Fibroblast of skin of left biceps (primary cell): ENCODE data around the gene NFIA.
A peak's percentile ranks its signal among the peaks of the same experiment; 100 is the strongest.

Experiments used
- DNase-seq, 2 experiments: peaks; one replicate each; pipeline ENCODE4 v3.0.0-alpha.2; 2013; ENCODE audit warnings: low read depth in 2 of 2

NFIA gene

DNA sequence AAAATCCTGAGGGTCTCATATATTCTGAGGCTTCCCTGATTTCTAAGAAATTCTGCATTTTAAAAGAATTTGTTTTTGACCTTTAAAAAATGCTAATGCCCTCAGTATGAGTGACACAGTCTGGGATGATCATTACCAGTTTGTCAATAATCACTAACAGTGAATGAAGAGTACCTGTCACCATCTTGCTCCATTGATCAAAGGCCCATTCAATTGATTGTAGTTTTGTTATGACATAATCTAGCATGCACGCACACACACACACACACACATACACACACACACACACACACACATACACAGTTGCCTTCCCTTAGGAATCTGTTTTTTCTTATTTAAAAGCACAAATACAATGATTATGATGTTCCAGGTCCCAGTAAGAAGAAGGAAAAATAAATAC lies 250.4 kb downstream of the NFIA start:
- DNase-seq, result no peak

DNA sequence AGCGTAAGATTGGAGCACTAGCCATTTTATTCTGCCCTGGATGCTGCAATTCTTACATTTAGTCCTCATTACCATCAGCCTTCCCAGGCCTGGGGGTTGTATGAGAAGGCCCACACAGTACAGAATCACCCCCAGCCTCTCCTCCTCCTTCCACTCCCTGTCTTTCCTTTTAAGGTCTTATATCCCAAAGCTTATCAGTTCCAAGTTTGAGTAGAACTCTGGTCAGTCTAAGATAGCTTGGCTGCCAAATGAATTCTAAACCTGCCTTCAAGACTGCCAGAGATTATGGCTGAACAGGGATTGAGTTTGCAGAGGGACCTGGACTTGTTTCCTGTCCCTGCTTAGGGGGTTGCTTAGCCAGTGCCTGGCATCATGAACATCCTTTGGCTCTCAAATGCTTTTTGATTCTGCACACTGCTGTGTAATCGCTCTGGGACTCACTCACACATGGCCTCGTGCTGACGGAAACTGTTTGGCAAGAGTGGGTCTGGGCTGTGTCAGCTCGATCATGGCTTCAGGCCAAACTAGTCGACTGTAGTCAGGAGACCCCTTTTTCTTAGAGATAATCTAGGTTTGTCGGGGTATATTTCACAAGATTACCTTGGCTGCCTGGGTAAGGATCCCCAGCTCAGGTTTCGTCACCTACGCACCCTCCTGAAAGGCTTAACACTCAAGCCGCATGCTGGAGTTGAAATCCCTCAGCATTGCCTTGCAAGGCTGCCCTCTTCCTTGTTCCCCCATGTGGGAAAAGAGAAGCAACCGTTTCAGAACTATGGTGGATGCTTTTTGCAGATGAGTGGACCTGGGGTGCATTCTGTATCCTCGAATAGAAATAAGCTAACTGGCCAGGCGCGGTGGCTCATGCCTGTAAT lies 252.6 kb downstream of the NFIA start:
- no peak for DNase-seq

DNA sequence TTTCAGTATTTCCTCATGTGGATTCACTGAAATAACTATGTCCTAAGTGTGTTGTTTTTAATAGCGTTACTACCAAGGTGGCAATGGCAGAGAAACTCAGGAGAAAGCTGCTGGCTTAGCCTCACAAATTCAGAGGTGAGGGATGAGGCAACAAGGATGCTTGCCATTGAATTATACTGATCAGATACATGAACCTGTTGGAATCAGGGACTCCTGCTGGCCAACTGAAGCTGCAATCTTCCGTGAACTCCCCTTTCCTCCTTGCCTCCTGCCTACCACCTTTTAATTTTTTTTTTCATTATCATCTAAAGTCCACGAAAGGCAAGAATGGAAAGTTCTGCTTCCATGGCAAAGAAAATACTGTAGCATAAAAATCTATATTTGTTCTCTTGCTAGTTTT lies 254.7 kb downstream of the NFIA start:
- no peak for DNase-seq

DNA sequence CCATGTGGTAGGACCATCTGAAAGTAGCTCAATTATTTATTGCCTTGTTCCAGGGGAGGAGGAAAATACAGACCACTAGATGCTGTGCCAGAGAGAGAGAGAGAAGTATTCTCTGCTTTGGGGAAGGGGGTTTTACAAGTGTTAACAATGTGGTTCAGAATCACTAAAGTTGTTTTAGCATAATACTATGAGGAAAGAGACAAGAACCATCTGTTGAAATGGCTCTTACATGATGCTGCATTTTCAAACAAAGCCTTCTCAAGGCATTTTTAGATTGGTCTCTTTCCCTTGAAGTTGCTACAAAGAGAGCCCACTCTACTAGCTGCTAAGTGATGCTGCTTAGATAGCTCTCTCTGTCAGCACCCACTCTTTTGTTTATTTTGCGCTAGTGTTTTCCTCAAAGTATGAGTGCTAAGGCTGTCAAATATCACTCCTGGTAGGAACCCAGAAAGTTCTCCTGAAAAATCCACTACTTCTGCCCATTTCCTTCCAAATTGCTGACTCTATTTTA lies 255.1 kb downstream of the NFIA start:
- DNase-seq, result no peak

DNA sequence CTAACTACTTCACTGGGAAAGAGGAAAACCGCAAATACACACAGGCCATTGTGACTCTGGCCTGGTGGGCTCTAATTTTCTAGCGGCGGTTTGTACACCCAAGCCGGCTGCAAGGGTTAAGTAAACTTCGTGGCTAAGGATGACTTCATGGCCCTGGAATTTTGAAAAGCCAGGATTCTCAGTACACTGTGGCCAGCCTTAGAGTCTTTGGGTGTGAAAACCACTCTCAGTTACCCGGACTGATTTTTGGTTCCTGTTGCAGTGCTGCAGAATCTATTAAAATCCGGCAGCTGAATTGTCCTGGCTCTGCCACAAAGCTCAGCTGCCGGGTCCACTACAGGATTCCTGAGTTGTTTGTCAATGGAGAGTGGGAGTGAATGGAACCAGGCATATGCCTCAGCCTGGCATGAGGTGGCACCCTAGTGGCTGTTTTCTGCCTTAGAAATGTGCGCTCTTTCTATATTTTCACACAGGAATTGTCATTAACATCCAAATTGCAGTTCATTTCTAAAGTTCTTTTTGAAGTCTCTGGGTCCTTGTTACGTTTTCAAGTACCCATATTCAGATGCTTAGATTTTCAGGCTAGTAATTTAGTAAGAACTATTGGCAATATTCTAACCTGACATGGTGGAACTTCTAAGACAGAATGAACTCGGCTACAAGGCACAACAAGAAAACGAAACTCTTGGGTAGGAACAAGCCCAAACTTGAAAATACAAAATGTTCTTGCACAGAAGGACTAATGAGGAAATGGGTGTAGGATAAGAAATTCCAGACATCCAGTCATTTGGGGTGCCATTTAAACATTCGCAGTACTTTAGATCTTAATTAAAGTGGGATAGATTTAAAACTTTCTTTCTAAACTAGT lies 255.9 kb downstream of the NFIA start:
- peak; percentile 36 to 48 for DNase-seq

DNA sequence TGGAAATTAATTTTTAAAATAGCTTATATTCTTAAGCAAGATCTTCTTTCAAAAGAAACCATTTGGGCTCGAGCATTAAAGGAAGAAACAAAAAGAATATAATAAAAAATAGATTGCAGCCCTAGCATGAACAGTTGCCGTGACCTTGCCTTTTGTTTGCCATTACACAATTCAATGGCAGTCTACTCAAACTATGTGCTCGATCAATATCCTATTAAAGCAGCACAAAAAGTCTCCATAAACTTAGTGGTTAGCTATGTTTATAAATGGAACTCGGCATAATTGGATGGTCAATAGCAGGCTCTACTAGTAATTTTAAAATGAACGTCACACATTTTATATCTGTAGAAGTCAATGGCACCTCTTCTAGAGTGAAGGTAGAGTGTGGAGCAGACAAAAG lies 256.5 kb downstream of the NFIA start:
- no peak for DNase-seq

DNA sequence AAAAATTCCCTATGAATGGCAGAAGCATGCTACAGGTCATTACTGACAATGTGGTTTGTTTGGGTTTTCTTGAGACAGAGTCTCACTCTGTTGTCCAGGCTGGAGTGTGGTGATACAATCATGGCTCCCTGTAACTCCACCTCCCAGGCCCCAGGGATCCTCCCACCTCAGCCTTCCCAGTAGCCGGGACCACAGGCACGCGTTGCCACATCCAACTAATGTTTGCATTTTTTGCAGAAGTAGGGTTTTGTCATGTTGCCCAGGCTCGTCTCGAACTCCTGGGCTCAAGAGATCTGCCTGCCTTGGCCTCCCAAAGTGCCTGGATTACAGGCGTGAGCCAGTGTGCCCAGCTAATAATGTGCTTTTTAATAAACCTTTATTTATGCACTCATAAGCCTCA lies 259.1 kb downstream of the NFIA start:
- DNase-seq, result no peak

DNA sequence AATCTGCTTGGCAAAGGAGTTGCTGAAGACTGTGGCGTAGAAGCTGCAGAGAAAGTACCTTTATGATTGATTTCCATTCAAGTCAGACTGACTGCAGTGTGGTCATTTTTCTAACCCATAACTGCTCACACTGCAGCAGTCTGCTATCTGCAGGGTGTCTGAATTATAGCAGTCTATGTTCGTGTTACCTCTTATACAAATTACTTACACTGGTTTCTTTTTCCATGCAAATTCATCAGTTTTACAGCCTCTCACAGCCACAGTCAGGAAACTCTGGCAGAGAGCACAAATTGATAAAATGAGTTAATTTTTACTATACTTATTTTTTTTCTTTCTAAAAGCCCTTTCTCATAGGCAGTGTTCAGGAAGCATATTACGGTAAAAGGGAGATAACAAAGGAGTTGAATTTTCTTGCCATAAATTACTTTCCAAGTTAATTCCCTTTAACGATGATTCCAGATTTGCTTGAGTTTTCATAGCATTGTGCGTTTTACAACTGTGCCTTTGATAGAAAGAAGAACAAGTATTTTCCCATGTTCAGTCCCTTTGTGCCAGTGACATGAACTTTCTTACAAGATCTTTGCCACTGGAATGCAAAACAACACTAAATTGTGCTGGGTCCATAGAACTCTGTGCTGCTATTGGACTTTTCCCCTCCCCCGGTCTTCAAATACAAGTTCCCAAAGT lies 261.5 kb downstream of the NFIA start:
- no peak for DNase-seq

DNA sequence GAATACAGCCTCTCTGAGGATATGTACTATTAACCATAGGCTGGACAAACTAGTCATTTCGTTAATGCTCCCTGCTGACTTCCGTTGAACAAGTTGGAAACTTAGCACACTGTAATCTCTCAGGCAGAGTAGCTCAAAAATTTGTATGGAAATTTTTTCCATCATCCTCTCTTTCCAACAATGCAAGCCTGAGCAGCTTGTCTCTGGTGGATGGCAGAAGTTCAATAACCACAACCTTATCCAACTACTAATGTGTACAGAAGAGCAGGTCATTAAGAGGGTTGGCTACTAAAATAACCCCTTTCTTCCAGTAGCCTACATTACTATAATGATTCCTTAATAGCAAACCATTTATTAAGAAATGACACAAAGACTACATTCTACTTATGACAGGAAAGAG lies 262.3 kb downstream of the NFIA start:
- no peak for DNase-seq

DNA sequence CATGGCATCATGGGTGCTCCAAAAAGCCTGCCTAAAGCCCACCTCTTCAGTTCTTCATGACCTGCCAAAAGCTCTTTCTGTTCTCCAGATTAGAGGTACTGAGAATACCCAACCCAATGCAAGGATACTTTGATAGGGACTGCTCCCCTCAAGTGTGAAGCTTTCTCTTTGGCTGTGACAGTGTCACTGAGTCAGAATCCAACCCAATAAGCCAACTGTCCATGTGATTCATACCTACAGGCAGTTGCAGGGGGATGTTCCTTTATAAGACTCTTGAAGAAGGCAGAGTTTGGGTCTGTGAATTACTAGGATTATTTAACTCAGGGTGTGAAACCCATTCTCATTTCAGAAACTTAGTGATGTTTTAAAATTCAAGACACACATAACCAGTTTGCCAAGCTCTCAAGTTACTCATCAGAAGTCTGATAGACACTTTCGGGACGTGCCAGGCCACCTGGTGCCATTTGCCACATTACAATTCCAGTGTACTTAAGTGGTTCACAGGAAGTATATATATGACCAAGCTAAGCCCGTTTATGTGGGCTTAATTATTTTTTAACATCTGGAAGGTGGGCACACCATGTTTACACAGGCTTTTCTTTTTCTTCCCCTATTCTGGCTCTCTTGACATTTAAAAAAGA lies 265.8 kb downstream of the NFIA start:
- DNase-seq, result no peak

DNA sequence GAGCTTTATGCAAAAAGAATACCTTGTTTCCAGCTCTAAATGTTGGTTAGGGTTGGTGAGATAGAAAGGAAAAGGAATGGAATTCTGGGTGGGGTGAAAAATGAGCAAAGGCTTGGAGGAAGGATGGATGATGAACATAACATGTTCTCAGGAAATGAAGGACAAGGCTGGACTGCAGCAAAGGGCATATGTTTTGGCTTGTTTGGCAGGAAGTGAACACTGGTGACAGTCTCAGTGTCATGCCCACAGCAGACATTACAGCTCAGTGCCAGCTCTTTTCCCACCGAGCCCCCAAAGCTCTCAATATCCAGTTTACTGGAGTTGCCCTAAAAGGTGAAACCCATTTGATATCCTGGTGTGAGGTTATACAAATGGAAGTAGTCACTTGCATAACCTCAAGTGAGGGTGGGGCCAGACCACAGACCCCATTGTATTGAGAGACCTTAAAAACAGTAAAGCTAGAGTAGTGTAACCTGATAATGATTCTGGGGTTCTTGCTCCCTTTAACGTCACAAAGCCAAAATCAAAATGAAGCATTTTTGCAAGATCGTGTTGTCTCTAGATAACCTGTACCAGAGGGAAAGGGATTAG lies 270.6 kb downstream of the NFIA start:
- no peak for DNase-seq

DNA sequence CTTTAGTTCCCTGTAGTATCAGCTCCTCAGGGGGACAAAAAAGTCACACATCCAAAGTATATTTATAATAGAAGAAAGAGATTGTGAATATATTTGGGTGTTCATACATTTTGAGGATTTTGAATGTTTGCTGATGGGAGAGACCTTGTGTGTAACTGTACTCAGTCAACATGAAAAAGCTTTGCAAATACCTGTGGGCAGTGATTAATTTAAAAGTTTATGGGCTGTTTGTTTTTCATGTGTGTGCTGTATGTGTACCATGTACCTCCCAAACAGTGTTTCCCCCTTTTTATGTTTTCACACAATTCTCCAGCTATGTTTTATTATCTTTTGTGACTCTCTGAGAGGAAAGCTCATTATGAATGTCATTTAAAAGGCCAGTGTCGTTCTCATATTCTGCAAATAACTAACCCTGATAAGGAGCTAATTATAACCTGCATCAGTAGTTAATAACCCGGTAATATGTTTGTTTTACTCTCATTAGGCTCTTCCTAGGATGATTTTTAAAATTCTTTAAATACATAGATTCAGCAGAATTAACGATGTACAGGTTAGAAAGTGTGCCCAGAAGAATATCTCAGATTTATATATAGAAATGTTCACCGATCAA lies 271.5 kb downstream of the NFIA start:
- no peak for DNase-seq

DNA sequence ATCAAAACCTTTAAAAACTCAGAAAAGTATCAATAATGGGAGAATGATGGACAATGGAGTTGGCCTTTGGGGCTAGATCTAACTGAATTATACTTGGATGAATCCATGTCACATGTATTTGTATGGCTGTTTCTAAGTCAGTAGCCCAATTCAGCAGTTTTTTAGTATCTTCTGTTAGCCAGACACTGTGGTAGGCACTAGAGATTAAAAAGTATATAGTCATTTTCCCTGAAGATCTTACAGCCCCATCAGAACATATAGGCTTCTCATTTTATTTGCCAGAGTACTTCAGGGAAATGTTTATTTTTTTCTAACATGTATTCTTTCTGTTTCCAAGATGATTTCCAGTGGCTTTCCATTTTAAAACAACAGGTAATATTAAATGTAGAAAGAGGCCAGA lies 273.7 kb downstream of the NFIA start:
- no peak for DNase-seq

DNA sequence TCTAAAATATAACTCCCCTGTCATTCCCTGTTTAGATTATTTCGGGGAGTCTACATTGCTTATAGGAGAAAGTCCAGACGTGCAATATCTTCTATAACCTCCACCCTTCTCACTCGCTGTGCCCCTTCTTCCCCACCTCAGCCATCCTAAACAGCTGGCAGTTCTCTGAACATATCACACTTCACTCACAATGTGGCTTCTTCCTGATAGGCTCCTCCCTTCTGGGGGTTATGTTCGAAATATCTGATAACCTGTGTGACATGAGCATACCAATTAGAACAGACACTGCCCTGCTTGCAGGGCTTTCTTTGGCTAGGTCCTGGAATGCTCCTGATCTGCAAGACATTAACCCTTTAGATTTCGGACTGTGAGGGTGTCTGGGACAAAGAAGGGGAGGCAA lies 274.6 kb downstream of the NFIA start:
- no peak for DNase-seq

DNA sequence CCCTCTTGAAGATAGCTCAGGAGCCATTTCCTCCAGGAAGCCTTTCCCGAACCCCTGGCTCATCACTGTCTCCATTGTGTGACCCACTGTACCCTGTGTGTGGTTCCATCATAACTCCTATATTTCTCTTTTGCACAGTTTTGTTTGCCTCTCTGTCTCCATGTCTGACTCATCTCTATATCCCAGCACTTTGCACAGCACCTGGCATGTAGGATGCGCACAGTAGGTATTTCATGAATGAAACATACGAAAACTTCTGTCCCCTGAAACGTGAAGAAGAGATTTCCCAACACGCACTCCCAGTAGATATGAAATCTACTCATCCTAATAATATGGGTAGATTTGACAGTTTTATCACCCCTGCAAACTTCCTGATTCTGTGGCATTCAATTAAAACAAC lies 275.2 kb downstream of the NFIA start:
- DNase-seq, result no peak

DNA sequence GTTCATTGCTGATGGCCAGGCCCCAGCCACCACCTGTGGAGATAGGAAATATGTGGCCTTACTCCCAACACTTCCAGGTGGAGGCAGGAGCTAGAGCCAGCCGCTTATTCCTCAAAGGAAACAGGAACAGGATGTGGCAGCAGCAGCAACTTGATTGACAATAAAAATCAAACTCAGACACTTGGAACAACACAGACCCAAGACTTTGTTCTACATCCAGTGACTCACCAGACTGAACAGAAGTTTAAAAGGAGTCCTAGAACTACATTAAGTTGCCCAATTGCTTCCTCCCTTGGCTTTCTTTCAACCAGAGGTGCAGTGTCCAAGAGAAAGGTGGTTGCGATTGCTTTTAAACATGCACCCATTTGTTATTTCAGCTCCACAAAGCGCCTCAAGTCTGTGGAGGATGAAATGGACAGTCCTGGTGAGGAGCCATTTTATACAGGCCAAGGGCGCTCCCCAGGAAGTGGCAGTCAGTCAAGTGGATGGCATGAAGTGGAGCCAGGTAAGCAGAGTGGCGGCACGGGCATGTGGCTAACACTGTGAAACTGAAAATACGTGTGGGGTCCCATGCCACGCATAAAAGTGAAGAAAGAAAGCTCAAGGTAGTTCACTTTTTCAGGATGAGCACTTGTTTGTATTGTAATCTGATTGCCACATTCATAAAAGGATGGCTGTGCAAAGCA lies 276.6 kb downstream of the NFIA start:
- DNase-seq, result no peak

DNA sequence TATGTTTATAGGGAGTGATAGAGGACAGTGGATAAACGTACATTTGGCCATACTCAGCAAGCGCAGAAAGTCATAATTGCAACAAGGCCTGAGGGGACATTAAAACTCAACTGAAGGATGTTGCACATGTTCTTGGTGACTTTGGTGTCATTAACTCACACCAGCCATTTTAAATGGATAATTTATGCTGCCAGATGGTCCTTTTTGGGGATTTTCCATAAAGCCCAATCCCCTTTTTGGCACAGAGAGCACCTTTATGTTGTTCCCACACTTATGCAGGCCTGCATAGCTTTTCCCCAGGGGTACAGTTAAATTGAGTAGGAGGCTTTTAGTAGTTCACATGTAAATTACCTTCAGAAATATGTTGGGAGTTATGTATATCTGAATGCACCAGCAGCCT lies 279.6 kb downstream of the NFIA start:
- no peak for DNase-seq

DNA sequence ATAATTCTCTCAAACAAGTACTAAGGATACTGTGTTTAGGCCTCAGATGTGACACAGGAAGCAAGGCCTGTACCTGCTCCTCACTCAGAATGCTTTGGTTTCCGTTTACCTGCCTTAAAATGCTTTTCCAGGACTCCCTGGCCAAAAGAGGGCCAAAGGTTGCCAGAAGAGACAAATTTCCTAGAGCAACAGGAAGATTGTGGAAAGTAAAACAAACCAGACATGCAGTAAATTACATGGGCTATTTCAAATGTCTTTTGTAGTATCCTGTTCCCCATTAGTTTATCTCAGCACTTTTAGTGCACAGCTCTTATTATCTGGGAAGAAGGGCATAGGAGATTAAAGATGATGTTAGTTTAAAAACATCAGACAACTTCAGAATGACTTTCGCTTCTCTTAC lies 280.0 kb downstream of the NFIA start:
- DNase-seq, result no peak

DNA sequence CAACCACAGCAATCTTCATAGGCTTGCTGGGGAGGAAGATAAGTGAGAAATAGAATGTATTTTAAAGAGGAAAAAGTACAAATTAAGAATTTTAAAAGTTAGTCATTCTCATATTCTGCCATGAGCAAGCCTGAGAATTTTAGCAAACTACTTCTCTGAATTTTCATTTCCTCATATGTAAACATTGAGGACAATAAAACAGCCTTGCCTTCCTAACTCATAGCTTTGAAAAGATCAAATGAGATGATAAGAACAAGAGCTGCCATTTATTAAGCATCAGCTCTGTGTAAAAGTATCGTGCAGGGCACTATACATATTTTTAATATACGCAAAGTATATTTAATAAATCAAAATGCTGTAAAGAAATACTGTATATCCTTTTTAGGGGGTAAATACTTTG lies 286.0 kb downstream of the NFIA start:
- DNase-seq, result no peak

DNA sequence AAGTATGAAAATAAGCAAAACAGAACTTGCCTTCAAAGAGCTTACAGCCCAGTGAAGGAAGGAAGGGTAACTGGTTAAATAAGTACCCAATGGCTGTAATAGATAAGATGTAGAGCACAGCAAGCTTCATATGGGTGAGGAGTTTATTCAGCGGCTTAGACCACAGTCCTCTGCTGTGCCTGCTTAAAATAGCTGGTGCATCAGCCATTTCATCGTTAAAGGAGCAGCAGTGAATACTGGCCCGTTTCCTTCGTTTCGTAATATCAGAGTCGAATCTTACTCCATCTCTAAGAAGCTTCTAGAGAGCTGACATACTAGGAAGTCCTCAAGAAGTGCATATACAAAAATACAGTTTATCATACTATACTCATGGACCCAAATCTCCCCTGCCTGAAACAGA lies 286.5 kb downstream of the NFIA start:
- DNase-seq, result no peak
